HG02588 (cell line): ENCODE results near the gene MTPN.
A peak's percentile ranks its signal among the peaks of the same experiment; 100 is the strongest.

Source experiments
- ATAC-seq: cut with Tn5 transposase; IDR thresholded peaks from one replicate; pipeline ENCODE4 v1.9.1; 2021; ENCODE audit warnings: mild to moderate bottlenecking, moderate library complexity; ENCODE audit not compliant: unreplicated experiment

The MTPN gene, protein sequence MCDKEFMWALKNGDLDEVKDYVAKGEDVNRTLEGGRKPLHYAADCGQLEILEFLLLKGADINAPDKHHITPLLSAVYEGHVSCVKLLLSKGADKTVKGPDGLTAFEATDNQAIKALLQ

DNA sequence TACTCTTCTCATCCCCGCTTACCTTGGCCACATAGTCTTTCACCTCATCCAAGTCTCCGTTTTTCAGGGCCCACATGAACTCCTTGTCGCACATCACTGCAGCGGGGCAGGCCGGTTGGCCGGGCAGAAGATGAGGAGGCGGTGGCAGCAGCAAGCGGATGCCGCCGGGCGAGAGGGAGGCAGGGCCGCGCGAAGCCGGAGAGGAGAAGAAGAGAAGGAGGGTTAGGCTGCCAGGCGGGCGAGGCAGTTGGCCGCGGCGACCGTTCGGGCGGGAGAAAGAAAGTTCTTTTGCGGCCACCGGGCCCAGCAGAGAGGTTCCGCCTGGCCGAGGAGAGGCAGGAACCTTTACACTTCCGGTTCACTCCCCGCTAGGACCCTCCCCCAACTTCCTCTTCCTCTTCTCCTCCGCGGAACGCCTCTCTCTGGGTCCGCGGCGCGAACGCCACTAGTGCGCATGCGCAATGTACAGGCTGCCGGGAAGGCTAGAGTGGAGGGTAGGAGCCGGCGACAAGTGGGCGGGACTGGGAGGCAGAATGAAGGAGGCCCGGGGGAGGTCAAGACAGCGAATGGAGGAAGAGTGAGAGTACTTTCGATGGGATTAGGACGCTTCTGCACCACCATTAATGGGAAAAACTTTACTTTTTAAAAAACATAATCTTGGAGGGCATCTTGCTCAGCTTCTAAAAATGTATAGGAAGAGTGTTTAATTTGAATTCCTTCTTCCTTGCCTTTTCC lies at the start of gene MTPN:
MTPN (minus strand) TSS at position 353 of the 735 bp plus-strand sequence; CDS start at position 94, 259 bp downstream.
- ATAC-seq, result peak; percentile 56

DNA sequence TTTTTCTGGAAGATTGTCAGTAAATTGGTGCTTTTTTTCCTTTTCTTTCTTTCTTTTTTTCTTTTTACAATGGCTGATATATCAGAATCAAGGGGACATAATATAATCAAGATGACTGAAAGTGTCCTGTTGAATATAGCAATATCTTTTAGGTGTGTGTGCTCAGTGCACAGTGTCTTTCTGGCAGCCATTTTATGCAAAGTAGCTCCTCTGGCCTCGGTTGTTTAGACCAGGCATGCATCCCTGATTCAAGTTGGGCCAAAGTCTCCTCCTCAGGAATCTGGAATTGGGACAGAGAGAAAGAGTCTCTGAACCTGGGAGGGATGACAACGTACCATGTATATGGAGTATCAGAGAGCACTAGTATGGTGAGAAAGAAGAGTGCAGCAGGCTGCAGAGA lies 49.0 kb upstream of the MTPN start:
- no peak for ATAC-seq

DNA sequence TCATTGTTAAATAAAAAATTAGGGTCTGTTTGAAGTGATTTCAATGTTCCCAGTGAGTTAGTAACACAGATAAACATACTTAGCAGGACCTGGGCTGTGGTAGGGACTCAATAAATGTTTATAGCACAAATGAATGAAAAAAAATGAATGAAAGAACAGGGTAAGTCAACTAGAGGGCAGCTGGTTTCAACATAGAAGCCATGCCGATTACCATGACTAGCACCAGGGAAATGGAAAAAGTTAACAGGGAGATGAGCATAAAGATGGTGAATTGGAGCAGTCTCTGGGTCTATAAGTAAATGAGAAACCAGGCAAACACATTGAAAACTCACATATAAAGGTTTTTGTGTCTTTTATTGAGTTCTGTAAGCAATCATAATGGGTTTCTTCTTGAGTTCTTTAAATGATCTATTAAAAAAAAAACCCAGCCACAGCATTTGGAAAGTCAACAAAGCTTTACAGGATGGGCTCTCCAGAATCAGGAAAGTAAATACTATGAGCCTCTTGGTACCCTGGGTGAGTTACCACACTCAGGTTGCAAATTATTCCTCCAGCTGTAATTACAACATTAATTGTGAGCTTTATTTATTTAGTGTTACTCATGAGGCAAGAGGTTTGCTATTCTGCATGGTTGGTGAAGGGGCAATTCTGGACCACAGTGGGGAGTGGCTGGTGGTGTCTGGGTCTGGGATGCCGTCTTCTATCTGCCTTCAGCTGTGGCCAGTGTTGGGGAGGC lies 46.1 kb upstream of the MTPN start:
- no peak for ATAC-seq

GRCh38 chr7:136020556-136020955 lies 43.4 kb upstream of the MTPN start:
- ATAC-seq, result no peak

- ATAC-seq, result no peak
Measured at GRCh38 chr7:136018104-136018503, 40.9 kb upstream of the MTPN start.

- no peak for ATAC-seq
Measured at GRCh38 chr7:136016649-136017395, 39.7 kb upstream of the MTPN start.

- ATAC-seq, result no peak
Measured at GRCh38 chr7:136015638-136016037, 38.5 kb upstream of the MTPN start.

DNA sequence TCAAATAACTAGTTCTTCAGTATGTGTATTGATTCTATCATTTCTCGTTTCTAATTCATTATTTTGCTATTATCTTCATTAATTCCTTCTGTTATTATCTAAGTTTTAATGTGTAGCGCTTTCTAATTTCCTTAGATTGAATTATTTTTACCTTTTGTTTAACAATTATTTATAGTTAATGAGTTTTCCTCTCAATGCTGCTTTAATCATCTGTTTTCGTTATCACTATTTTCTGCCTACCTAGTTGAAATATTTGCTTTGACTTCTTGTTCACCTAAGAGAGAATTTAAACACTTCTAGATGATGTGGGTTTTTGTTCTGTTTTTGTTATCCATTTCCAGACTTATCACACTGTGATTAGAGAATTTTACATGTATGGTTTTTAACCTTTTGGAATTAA lies 37.5 kb upstream of the MTPN start:
- no peak for ATAC-seq

GRCh38 chr7:136012238-136012637 lies 35.1 kb upstream of the MTPN start:
- ATAC-seq, result no peak

- no peak for ATAC-seq
Measured at GRCh38 chr7:136009488-136010079, 32.4 kb upstream of the MTPN start.

DNA sequence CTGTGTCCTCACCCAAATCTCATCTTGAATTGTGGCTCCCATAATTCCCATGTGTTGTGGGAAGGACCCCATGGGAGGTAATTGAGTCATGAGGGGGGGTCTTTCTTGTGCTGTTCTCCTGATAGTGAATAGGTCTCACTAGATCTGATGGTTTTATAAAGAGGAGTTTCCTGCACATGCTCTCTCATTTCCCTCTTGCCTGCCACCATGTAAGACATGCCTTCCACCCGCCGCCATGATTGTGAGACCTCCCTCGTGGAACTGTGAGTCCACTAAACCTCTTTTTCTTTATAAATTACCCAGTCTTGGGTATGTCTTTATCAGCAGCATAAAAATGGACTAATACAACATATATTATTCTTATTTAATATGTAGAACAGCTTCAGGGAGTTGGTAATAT lies 29.0 kb upstream of the MTPN start:
- ATAC-seq, result no peak

DNA sequence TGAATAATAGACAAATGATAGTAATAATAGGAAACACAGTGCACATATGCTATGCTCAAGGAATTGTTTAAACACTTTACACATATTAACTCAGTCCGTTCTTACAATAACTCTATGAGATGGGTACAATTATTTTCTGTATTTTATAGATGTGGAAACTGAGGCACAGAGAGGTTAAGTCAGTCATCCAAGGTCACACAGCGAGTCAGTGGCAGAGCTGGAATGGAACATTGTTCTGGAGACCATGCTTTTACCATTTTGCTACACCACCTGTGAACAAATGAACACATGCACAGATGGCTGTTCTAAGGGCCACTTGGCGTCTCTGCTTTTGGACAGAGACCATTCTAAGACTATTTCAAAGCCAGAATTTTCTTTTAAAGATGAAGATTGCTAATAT lies 26.9 kb upstream of the MTPN start:
- no peak for ATAC-seq

DNA sequence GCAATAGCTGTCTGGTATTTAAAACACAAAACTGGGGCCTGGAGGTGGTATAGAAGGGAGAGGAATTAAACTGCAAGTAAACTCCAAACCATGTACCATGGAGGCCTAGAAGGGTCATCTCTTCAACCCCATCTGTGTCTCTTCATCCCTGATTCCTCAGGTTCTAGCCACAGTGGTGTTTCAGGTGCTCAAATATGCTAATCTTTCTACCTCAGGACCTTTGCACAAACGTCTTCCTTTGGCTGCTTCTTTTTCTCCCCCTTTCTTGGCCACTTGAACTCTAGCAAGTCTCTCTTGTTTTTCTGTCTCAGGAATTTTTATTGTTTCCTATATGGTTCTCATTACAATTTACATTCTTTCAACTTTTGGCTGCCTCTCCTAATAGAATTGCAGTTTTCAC lies 25.6 kb upstream of the MTPN start:
- ATAC-seq, result no peak

- no peak for ATAC-seq
Measured at GRCh38 chr7:136000288-136000913, 23.2 kb upstream of the MTPN start.

- no peak for ATAC-seq
Measured at GRCh38 chr7:135998081-135998480, 20.9 kb upstream of the MTPN start.

DNA sequence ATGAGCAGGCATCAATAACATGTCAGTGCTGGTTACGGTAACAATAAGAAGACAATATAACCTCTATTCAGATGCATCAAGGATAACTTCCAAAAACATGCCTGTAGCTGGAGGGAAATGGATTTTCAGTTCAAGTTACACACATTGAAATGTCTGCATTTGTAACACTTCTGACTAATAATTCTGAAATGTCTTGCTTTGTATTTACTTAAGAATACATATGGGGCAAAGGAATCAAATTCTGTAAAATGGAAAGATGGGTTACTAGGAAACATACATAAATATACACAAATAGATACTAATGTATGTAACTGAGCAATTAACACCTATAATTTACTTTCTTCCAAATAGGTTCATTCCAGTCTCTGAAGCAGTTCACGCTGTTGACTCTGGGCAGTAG lies 18.6 kb upstream of the MTPN start:
- no peak for ATAC-seq

DNA sequence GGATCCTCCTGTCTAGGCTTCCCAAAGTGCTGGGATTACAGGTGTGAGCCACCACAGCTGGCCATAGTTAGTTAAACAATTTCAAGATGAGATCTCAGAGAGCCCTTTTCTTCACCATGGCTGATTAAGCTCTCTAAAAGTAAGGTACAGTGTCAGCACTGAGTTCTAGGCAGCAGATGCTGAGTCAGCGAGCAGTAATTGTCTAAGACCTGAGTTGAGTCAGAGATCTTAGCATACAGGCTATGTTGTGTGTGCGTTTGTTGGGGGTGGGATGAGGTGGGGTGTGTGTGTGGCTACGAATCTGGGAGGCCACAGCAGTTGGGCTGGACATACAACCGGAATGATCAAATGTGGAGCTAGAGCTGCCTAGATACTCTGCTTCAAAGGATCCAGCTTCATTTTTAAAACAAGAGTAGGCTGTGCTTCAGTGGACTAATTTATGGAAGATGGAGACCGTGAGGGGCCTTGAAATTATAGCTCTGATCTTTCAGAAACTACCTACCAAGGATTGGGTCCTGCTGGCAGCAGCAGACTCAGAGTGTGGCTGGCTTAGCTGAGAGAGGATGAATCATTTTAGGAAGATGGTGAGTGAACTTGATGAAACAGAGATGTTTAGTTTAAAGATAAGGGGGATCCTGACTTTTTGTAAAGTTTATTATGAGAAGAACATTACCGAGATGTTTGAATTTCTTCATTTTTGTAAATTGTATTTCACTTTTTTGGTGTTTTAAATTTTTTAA lies 17.5 kb upstream of the MTPN start:
- no peak for ATAC-seq

- ATAC-seq, result peak; percentile 65
Measured at GRCh38 chr7:135993950-135994349, 16.8 kb upstream of the MTPN start.

- ATAC-seq, result no peak
Measured at GRCh38 chr7:135991906-135992305, 14.7 kb upstream of the MTPN start.

- ATAC-seq, result no peak
Measured at GRCh38 chr7:135991322-135991721, 14.2 kb upstream of the MTPN start.
